NCI-H1417 (cell line): ENCODE data around the gene TTC8.
"Not testable (repeated sequence)": the region's sequence is repeated elsewhere in the genome, so short reads cannot be mapped to it uniquely, and the experiment has no call there.

Experiments used
- DNase-seq, 3 experiments: peaks; one replicate each; lab custom pipeline; 2025; lab: John Stamatoyannopoulos, UW

TTC8 gene

GRCh38 chr14:88824314-88825077 lies at the start of gene TTC8:
TSS of gene TTC8 (plus strand) at chr14:88824651. CDS start at chr14:88824708, 57 bp downstream.
- DNase-seq = peak; percentile 96 to 99 (median 96)

DNA sequence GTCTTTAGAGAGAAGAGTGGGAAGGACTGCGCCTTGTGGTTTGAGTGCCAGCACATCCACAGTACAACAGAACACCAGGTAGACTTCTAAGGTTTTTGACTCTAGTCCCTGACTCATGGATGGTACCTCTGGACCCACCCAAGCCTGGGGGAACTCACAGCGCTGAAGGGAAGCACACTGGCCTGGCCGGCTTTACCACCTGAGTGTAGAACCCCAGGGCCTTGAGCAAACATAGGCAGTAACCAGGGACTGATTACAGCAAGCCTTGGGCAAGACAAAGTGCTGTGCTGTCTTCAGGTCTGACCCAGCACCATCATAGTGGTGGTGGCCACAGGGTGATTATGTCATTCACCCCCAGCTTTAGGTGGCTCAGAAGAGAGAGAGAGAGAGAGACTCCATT lies 48.9 kb upstream of the TTC8 start:
- DNase-seq = no peak

DNA sequence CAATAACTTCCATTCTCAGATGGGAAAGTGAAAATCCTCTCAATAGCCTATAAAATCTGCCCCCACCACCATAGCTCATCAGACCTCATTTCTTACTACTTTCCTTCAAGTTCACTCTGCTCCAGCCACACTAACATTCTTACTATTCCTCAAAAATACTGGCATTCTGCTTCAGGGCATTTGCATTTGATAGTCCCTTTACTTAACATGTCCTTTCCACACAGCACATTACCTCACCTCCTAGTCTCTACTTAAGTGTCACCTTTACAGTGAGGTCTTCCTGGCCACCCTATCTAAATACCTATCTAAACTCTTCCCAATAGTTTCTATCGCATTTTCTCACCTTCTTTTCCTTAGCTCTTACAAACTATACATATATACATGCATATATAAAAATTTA lies 38.5 kb upstream of the TTC8 start:
- DNase-seq = no peak

DNA sequence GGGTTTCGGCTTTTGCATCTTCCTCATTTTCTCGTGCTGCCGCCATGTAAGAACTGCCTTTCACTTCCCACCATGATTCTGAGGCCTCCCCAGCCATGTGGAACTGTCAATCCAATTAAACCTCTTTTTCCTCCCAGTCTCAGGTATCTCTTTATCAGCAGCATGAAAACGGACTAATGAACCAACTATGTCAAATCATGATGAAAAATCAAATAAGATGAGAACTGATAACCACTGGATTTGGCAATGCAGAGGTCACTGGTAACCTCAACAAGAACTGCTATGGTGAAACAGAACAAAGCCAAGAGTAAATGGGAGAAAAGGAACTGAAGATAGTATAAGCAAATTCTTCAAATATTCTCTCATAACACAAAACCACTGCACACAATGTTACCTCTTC lies 37.7 kb upstream of the TTC8 start:
- no peak for DNase-seq

GRCh38 chr14:88789573-88789972 lies 34.9 kb upstream of the TTC8 start:
- not testable (repeated sequence) for DNase-seq

- DNase-seq = peak in 1 of 3 experiments; percentile 34
Observed at GRCh38 chr14:88790501-88791251, 33.8 kb upstream of the TTC8 start.

GRCh38 chr14:88791252-88791621 lies 33.2 kb upstream of the TTC8 start:
- no peak for DNase-seq

GRCh38 chr14:88791629-88792472 lies 32.6 kb upstream of the TTC8 start:
- DNase-seq = peak; percentile 66 to 95 (median 91)

- DNase-seq = peak; percentile 90 to 94 (median 93)
Observed at GRCh38 chr14:88792473-88793258, 31.8 kb upstream of the TTC8 start, which contains the start of gene EML5. TSS of gene EML5 (minus strand) at chr14:88792953. CDS start at chr14:88792503, 450 bp downstream.

- DNase-seq = peak in 1 of 3 experiments; percentile 57
Observed at GRCh38 chr14:88793259-88793625, 31.2 kb upstream of the TTC8 start.

GRCh38 chr14:88798156-88798555 lies 26.3 kb upstream of the TTC8 start:
- peak; percentile 45 to 82 (median 69) for DNase-seq

DNA sequence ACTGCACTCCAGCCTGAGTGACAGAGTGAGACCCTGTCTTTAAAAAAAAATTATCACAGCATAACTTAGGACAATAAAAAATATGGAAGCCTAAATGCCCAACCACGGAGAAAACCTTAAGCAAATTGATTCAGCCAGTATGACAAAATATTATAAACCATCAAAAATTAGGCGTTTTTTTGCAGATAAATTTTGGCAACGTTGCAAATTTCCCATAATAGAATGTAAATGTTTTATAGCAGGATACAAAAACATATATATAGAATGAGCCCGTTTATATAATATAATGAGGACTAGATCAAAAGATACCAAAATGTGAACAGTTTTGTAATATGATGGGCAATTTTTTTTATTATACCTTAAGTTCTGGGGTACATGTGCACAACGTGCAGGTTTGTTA lies 24.9 kb upstream of the TTC8 start:
- DNase-seq = no peak

DNA sequence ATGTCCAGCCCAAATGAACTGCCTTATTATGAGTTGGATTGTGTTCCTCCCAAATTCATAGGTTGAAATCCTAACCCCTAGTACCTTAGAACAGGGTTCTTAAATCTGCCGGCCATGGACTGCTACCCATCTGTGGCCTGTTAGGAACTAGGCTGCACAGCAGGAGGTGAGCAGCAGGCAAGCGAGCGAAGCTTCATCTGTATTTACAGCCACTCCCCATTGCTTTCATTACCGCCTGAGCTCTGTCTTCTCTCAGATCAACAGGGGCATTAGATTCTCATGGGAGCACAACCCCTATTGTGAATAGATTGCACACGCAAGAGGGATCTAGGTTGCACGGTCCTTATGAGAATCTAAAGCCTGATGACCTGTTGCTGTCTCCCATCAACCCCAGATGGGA lies 21.9 kb upstream of the TTC8 start:
- no peak for DNase-seq

- no peak for DNase-seq
Observed at GRCh38 chr14:88804035-88804434, 20.4 kb upstream of the TTC8 start.

DNA sequence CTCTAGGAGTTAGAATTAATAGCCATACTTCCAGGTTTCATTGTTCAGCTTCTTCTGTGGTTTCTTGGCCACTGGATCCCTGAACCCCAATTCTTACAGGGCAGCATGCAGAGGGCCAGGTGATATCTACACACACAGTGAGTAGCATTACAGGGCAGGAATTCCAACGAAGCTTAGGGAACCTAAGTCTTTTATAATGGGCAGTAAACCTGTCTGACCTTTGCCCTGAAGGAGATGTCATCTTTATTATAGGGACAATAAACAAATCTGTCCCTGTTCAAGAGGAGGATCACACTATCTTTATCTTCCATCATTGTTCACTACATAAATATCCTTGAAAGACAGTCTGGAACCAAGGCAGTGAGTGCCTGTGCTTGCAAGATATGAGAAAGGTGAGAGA lies 20.0 kb upstream of the TTC8 start:
- no peak for DNase-seq

GRCh38 chr14:88808359-88808758 lies 16.1 kb upstream of the TTC8 start:
- no peak for DNase-seq

DNA sequence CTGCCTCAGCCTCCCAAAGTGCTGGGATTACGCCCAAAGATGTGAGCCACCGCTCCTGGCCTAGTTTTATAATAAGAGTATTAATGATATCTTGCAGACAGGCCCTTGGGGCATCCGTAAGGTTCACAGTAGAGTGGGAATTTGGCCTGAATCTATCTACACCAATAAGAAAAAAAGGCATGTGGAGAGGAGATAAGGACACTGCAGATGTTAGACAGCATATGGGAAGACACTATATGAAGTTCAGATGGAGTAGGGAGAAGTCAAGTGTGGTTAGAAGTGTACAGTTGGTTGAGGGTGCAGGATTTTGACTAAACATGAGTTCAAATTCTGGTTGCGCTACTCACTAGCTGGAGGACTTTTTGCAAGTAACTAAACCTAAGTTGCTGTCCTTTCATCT lies 8.5 kb upstream of the TTC8 start:
- no peak for DNase-seq

DNA sequence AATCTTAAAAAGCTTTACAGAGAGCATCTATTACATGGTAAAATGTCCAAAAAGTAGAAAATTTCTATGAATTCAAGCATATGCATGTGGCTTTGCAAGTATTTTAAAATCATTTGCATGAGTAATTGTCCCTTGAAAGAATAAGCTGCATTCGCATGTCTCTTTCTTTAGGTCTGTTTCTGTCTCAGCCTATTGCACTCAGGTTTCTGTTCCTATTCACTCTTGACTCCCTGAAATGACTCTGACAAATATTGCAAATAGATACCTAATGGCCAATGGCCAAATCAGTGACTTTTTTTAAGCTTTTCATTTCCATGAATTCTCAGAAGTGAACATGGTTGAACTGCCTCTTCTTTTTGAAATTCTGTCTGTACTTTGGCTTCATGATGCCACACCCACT lies 6.4 kb upstream of the TTC8 start:
- no peak for DNase-seq

DNA sequence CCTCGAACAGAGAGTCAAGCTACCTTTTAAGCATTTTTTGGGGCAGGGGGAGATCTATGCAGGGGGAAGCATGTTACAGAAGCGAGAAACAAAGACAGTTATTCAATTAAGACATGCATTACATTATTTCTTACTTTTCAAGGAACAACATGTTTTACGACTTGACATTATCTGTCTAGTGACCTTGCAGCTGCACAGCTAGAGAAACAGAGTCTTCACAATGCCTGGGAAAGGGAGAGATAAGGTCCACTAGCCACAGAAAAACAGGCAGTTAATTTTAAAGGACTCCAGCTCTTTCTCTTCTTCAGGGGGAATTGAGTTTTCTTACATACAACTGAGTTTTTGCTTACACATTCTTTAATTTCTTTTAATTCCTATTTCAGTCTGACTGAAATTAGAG lies 4.8 kb upstream of the TTC8 start:
- DNase-seq = not testable (repeated sequence)

- no peak for DNase-seq
Observed at GRCh38 chr14:88821378-88821777, 3.1 kb upstream of the TTC8 start.

- no peak for DNase-seq
Observed at GRCh38 chr14:88821888-88822287, 2.6 kb upstream of the TTC8 start.

DNA sequence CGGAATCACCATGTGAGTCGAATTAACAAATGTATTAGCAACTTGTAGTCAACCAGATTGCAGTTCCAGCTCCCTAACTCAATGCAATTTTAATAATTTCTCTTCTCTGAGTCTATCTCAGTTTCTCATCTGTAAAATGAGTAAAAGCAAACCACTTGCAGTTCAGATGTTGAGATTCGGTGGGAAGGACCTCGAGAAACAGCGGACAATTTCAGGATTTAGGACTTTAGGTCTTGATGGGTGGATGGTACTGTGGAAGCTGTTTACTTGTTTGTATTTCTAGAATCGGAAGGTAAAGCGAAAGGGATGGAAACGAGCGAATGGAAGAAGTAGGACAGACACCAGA lies 510 bp upstream of the TTC8 start:
- no peak for DNase-seq
